OCI-LY7 (cell line): ENCODE results near the gene ZNF691.

Source experiments
- EZH2phosphoT487 ChIP-seq: fragments of 200-600 bp; sonication (generic); IDR thresholded peaks from 2 replicates; pipeline ENCODE4 v1.6.1; 2018; ENCODE audit warnings: low read depth, borderline replicate concordance, mild to moderate bottlenecking, mixed run types, antibody characterized with exemption, low read length, moderate library complexity, mixed read lengths
- TF ChIP-seq, protein P1 (sequence below): fragments of 200-600 bp; sonication (generic); conservative IDR thresholded peaks from 2 replicates; pipeline ENCODE4 v1.5.1; 2014; ENCODE audit warnings: mild to moderate bottlenecking, antibody characterized with exemption, low read length, moderate library complexity, mixed read lengths

GRCh38 chr1:42816585-42817439, 29.6 kb upstream of the ZNF691 start, which contains the start of the genes ERMAP and SVBP:
- TF ChIP-seq, protein P1, sequence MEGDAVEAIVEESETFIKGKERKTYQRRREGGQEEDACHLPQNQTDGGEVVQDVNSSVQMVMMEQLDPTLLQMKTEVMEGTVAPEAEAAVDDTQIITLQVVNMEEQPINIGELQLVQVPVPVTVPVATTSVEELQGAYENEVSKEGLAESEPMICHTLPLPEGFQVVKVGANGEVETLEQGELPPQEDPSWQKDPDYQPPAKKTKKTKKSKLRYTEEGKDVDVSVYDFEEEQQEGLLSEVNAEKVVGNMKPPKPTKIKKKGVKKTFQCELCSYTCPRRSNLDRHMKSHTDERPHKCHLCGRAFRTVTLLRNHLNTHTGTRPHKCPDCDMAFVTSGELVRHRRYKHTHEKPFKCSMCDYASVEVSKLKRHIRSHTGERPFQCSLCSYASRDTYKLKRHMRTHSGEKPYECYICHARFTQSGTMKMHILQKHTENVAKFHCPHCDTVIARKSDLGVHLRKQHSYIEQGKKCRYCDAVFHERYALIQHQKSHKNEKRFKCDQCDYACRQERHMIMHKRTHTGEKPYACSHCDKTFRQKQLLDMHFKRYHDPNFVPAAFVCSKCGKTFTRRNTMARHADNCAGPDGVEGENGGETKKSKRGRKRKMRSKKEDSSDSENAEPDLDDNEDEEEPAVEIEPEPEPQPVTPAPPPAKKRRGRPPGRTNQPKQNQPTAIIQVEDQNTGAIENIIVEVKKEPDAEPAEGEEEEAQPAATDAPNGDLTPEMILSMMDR = no peak; the same call in 1 of the 2 replicates
- no peak for TF ChIP-seq EZH2phosphoT487
